Lung microvascular endothelial cell (primary cell): Measurements from ENCODE around the gene ZNF503. TPM values are rescaled to one million over a fixed set of nuclear protein-coding genes. Genes with fewer than 3 reads are reported as not detected.
"Not testable (repeated sequence)": the region's sequence is repeated elsewhere in the genome, so short reads cannot be mapped to it uniquely, and the experiment has no call there.

Experiments
- DNase-seq, 2 donors: peaks; one replicate each; pipeline versions ENCODE4 v3.0.0 to v3.0.0-alpha.2; 2010; ENCODE audit warnings: low read depth in 2 of 2
- total RNA-seq: library from RNA; depleted of rRNA; stranded (reverse); fragments of >200 nt; gene quantifications from 2 replicates; pipeline ENCODE4 v1.2.1, GENCODE V29; 2014

The ZNF503 gene
- total RNA-seq, 1 donor from 2014 or later: 0.99 TPM

- DNase-seq: peak in 1 of 2 donors; percentile 8
Measured at GRCh38 chr10:75395932-75396630, 5.5 kb downstream of the ZNF503 start.

- DNase-seq: peak; percentile 24 to 46
Measured at GRCh38 chr10:75395066-75395931, 6.3 kb downstream of the ZNF503 start.

- no peak for DNase-seq
Measured at GRCh38 chr10:75394221-75394620, 7.3 kb downstream of the ZNF503 start.

- DNase-seq: no peak
Measured at GRCh38 chr10:75392744-75393143, 8.8 kb downstream of the ZNF503 start.

- DNase-seq: no peak
Measured at GRCh38 chr10:75392271-75392670, 9.3 kb downstream of the ZNF503 start.

GRCh38 chr10:75390178-75390577 lies 11.4 kb downstream of the ZNF503 start:
- DNase-seq: no peak

GRCh38 chr10:75388082-75388481 lies 13.5 kb downstream of the ZNF503 start:
- DNase-seq: no peak

GRCh38 chr10:75386128-75386527 lies 15.4 kb downstream of the ZNF503 start:
- DNase-seq: no peak

GRCh38 chr10:75379817-75380216 lies 21.7 kb downstream of the ZNF503 start:
- DNase-seq: no peak

- DNase-seq: no peak
Measured at GRCh38 chr10:75379212-75379724, 22.3 kb downstream of the ZNF503 start.

- DNase-seq: no peak
Measured at GRCh38 chr10:75378379-75378778, 23.2 kb downstream of the ZNF503 start.

GRCh38 chr10:75377869-75378268 lies 23.7 kb downstream of the ZNF503 start:
- DNase-seq: no peak

GRCh38 chr10:75375838-75376237 lies 25.7 kb downstream of the ZNF503 start:
- DNase-seq: no peak

- DNase-seq: no peak
Measured at GRCh38 chr10:75371010-75371409, 30.6 kb downstream of the ZNF503 start.

GRCh38 chr10:75369838-75370237 lies 31.7 kb downstream of the ZNF503 start:
- not testable (repeated sequence) for DNase-seq

- DNase-seq: no peak
Measured at GRCh38 chr10:75367901-75368300, 33.7 kb downstream of the ZNF503 start.

GRCh38 chr10:75367021-75367487 lies 34.5 kb downstream of the ZNF503 start:
- DNase-seq: no peak

- no peak for DNase-seq
Measured at GRCh38 chr10:75363431-75363830, 38.1 kb downstream of the ZNF503 start.

GRCh38 chr10:75359876-75360275 lies 41.7 kb downstream of the ZNF503 start:
- not testable (repeated sequence) for DNase-seq

GRCh38 chr10:75358835-75359421 lies 42.6 kb downstream of the ZNF503 start:
- no peak for DNase-seq

GRCh38 chr10:75358132-75358531 lies 43.4 kb downstream of the ZNF503 start:
- no peak for DNase-seq

- no peak for DNase-seq
Measured at GRCh38 chr10:75357500-75357899, 44.1 kb downstream of the ZNF503 start.
